ENCODE measurements around the gene TPSG1.

Gene TPSG1

DNA sequence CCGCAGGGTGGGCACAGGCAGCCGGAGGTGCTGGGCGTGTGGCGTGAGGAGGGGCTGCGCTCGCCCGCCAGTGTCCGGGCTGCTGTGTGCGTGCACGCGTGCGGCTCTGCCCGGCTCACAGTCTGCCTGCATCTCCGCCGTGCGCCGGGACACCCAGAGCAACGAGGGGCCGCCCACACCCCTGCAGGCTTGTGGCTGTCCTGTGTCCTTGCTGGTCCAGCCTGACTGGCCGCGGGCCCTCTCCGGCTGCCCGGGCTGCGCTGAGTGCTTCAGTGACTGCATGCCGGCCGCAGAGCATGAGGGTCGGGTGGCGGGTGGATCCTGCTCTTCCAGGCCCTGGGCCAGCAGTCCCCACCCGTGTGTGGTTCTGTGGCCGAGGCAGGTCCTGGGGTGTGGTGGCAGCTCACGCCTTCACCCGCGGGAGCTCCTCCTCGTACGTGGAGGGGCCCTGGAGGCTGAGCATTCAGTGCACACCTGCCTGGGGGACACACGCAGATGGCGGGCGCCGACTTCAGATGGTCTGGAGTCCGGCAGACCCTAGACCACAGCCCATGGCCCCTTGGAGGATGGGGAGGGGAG lies 12.4 kb downstream of the TPSG1 start:
- Histone ChIP-seq H3K4me3 (ENCODE audit: low read depth, low read length, poor library complexity, severe bottlenecking) (no peak overlapping the region), H3K27ac (ENCODE audit: low read depth, low read length, poor library complexity, severe bottlenecking) (no peak overlapping the region), H3F3A (ENCODE audit: insufficient read depth, low read length) (no peaks in the 10 kb centered on the region), H3K79me2 (ENCODE audit: insufficient read depth, low read length) (no peaks in the 10 kb centered on the region), H3K9me2 (ENCODE audit: low read depth, low read length) (no peaks in the 10 kb centered on the region), H3K36me3 (ENCODE audit: insufficient read depth, low read length) (no peaks in the 10 kb centered on the region), H3K9ac (ENCODE audit: low read length) (no peak overlapping the region), H3K4me2 (ENCODE audit: low read length) (no peak overlapping the region), H3K4me1 (ENCODE audit: insufficient read depth, low read length, severe bottlenecking) (no peaks in the 10 kb centered on the region), H3K9me3 (ENCODE audit: low read length) (no peaks in the 10 kb centered on the region), H2AFZ (ENCODE audit: low read length) (no peak overlapping the region), H4K20me1 (ENCODE audit: insufficient read depth, low read length) (no peaks in the 10 kb centered on the region), H3K27me3 (ENCODE audit: insufficient read depth, low read length) (no peaks in the 10 kb centered on the region)
- no peak for TF ChIP-seq EZH2 (IDR thresholded peaks at IDR 0.05; ENCODE audit: borderline replicate concordance, low read length)
- TF ChIP-seq, protein P1, sequence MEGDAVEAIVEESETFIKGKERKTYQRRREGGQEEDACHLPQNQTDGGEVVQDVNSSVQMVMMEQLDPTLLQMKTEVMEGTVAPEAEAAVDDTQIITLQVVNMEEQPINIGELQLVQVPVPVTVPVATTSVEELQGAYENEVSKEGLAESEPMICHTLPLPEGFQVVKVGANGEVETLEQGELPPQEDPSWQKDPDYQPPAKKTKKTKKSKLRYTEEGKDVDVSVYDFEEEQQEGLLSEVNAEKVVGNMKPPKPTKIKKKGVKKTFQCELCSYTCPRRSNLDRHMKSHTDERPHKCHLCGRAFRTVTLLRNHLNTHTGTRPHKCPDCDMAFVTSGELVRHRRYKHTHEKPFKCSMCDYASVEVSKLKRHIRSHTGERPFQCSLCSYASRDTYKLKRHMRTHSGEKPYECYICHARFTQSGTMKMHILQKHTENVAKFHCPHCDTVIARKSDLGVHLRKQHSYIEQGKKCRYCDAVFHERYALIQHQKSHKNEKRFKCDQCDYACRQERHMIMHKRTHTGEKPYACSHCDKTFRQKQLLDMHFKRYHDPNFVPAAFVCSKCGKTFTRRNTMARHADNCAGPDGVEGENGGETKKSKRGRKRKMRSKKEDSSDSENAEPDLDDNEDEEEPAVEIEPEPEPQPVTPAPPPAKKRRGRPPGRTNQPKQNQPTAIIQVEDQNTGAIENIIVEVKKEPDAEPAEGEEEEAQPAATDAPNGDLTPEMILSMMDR (IDR thresholded peaks at IDR 0.05; ENCODE audit: low read length): no peak

DNA sequence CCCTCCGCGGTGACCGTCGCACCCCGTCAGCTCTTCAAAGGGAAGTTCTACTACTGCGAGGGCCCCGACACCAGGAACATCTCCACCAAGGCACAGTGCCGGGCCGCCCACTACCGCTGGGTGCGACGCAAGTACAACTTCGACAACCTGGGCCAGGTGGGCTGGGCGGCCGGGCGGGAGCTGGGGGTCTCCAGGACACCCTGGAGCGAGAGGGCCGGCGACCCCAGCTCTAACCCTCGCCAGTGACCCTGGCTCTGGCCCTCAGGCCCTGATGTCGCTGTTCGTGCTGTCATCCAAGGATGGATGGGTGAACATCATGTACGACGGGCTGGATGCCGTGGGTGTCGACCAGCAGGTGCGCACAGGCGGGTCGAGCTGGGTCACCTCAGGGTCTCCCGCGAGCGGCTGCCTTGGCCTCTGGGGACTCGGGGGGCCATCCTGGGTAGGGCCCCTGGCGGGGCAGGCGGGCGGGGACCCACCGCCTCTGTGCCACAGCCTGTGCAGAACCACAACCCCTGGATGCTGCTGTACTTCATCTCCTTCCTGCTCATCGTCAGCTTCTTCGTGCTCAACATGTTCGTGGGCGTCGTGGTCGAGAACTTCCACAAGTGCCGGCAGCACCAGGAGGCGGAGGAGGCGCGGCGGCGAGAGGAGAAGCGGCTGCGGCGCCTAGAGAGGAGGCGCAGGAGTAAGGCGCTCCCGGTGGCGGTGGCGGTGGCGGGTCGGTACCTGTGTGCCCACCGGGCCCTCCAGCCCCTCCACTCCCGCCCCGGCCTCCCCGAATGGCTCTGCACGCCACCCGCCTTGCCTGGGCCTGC lies 13.4 kb downstream of the TPSG1 start:
- H3K9me3 ChIP-seq (ENCODE audit: low read length): no peaks in the 10 kb centered on the region
- no peaks in the 10 kb centered on the region for H3F3A ChIP-seq (ENCODE audit: insufficient read depth, low read length)
- no peaks in the 10 kb centered on the region for H4K20me1 ChIP-seq (ENCODE audit: insufficient read depth, low read length)
- no peaks in the 10 kb centered on the region for H3K9me2 ChIP-seq (ENCODE audit: low read depth, low read length)
- no peaks in the 10 kb centered on the region for H3K4me1 ChIP-seq (ENCODE audit: insufficient read depth, low read length, severe bottlenecking)
- no peaks in the 10 kb centered on the region for H3K36me3 ChIP-seq (ENCODE audit: insufficient read depth, low read length)
- H3K27ac ChIP-seq (ENCODE audit: low read depth, low read length, poor library complexity, severe bottlenecking): no peak overlapping the region
- H2AFZ ChIP-seq (ENCODE audit: low read length): no peak overlapping the region
- H3K9ac ChIP-seq (ENCODE audit: low read length): no peak overlapping the region
- no peak for TF ChIP-seq EZH2 (IDR thresholded peaks at IDR 0.05; ENCODE audit: borderline replicate concordance, low read length)
- TF ChIP-seq, protein P1 (IDR thresholded peaks at IDR 0.05; ENCODE audit: low read length): no peak
- H3K27me3 ChIP-seq (ENCODE audit: insufficient read depth, low read length): no peaks in the 10 kb centered on the region
- no peak overlapping the region for H3K4me2 ChIP-seq (ENCODE audit: low read length)
- H3K4me3 ChIP-seq (ENCODE audit: low read depth, low read length, poor library complexity, severe bottlenecking): no peak overlapping the region
- no peaks in the 10 kb centered on the region for H3K79me2 ChIP-seq (ENCODE audit: insufficient read depth, low read length)

DNA sequence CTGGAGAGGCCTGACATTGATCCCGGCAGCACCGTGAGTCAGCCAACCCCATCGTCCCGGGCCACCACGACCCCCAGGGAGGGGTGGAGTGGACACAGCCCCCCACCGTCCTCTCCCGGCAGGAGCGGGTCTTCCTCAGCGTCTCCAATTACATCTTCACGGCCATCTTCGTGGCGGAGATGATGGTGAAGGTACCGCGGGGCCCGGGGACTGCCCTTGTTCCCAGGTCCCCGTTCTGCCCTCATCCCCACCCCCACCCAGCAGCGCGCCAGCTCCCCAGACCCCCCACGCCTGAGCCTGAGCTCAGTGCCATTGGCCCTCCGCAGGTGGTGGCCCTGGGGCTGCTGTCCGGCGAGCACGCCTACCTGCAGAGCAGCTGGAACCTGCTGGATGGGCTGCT lies 14.6 kb downstream of the TPSG1 start:
- Histone ChIP-seq H2AFZ (ENCODE audit: low read length) (no peak overlapping the region), H3K9ac (ENCODE audit: low read length) (no peak overlapping the region), H3K9me2 (ENCODE audit: low read depth, low read length) (no peaks in the 10 kb centered on the region), H3K4me3 (ENCODE audit: low read depth, low read length, poor library complexity, severe bottlenecking) (no peak overlapping the region), H3K9me3 (ENCODE audit: low read length) (no peaks in the 10 kb centered on the region), H4K20me1 (ENCODE audit: insufficient read depth, low read length) (no peaks in the 10 kb centered on the region), H3K79me2 (ENCODE audit: insufficient read depth, low read length) (no peaks in the 10 kb centered on the region), H3K36me3 (ENCODE audit: insufficient read depth, low read length) (no peaks in the 10 kb centered on the region), H3K4me1 (ENCODE audit: insufficient read depth, low read length, severe bottlenecking) (no peaks in the 10 kb centered on the region), H3K27me3 (ENCODE audit: insufficient read depth, low read length) (peaks cover 4% of the 10 kb centered on the region; the same call in 1 of the 2 replicates), H3K27ac (ENCODE audit: low read depth, low read length, poor library complexity, severe bottlenecking) (no peak overlapping the region), H3F3A (ENCODE audit: insufficient read depth, low read length) (no peaks in the 10 kb centered on the region), H3K4me2 (ENCODE audit: low read length) (no peak overlapping the region)
- TF ChIP-seq, protein P1 (IDR thresholded peaks at IDR 0.05; ENCODE audit: low read length): no peak
- TF ChIP-seq EZH2 (IDR thresholded peaks at IDR 0.05; ENCODE audit: borderline replicate concordance, low read length): no peak
